HPDE6-E6E7 (cell line): ENCODE measurements around the gene HOXC10.

ENCODE experiments used
- DNase-seq: peaks from one replicate; pipeline ENCODE4 v3.0.0; 2011; ENCODE audit warnings: missing footprints; ENCODE audit errors: extremely low spot score

The HOXC10 gene

GRCh38 chr12:53977596-53978445 lies 7.1 kb upstream of the HOXC10 start:
- no peak for DNase-seq

- DNase-seq = no peak
Measured at GRCh38 chr12:53978477-53979356, 6.2 kb upstream of the HOXC10 start.

GRCh38 chr12:53980104-53980801 lies 4.7 kb upstream of the HOXC10 start:
- no peak for DNase-seq

GRCh38 chr12:53980802-53981496 lies 4.0 kb upstream of the HOXC10 start:
- DNase-seq = no peak

GRCh38 chr12:53981634-53982565 lies 3.0 kb upstream of the HOXC10 start:
- DNase-seq = no peak

GRCh38 chr12:53982648-53983567 lies 2.0 kb upstream of the HOXC10 start:
- no peak for DNase-seq

- DNase-seq = no peak
Measured at GRCh38 chr12:53983568-53983949, 1.4 kb upstream of the HOXC10 start.

GRCh38 chr12:53983950-53984572 lies 885 bp upstream of the HOXC10 start:
- no peak for DNase-seq

- DNase-seq = no peak
Measured at GRCh38 chr12:53985692-53985993, 697 bp downstream of the HOXC10 start.

GRCh38 chr12:53985994-53986685 lies 1.2 kb downstream of the HOXC10 start:
- no peak for DNase-seq

GRCh38 chr12:53986686-53987483 lies 1.9 kb downstream of the HOXC10 start:
- DNase-seq = no peak

- DNase-seq = no peak
Measured at GRCh38 chr12:53987787-53988230, 2.9 kb downstream of the HOXC10 start.

- no peak for DNase-seq
Measured at GRCh38 chr12:53988541-53989226, 3.7 kb downstream of the HOXC10 start.

GRCh38 chr12:53989227-53990113 lies 4.5 kb downstream of the HOXC10 start:
- no peak for DNase-seq

GRCh38 chr12:53990311-53991076 lies 5.5 kb downstream of the HOXC10 start:
- DNase-seq = no peak
